HepG2 (cell line): ENCODE data around the gene TOMM22. TPM values are rescaled to one million over a fixed set of nuclear protein-coding genes. Genes with fewer than 3 reads are reported as not detected.
A peak's percentile ranks its signal among the peaks of the same experiment; 100 is the strongest.

Experiments
- ATAC-seq: fragments of 200-7000 bp; cut with Tn5 transposase; 3 replicates; pipeline ENCODE4 v1.9.1; 2020; ENCODE audit warnings: mild to moderate bottlenecking, moderate library complexity
- BruUV-seq: library from RNA; stranded (reverse); fragments of 400-500 nt; replicated peaks from 2 replicates; lab custom pipeline; 2021; lab: Mats Ljungman, UMichigan
- CTCF ChIA-PET: fragments of 300-600 bp; formaldehyde crosslinking; extraction: SDS; loops from one replicate; lab custom pipeline; 2021; ENCODE audit warnings: low total read pairs, inconsistent platforms, low intra/inter-chr PET ratio; lab: Yijun Ruan, JAX
- POLR2A ChIA-PET: fragments of 350-600 bp; sonication (Branson Sonifier 250); formaldehyde crosslinking; loops from one replicate; lab custom pipeline; 2020; ENCODE audit warnings: antibody characterized with exemption, inconsistent platforms; lab: Yijun Ruan, JAX
- DNase-seq: peaks from one replicate; pipeline ENCODE4 v3.0.0-alpha.2; 2015; ENCODE audit warnings: low spot score
- FAIRE-seq: peaks from 3 replicates; lab custom pipeline; 2011; peaks lifted over from hg19 to GRCh38; lab: Jason Lieb, UNC
- H2AFZ ChIP-seq: one replicate; pipeline ENCODE4 v1.6.1; 2011; ENCODE audit warnings: low read length, inconsistent platforms
- H3K27ac ChIP-seq: fragments of 300-600 bp; 3 replicates; pipeline ENCODE4 v1.8.0; 2011; ENCODE audit warnings: mixed run types, mild to moderate bottlenecking, mixed read lengths, low read length, inconsistent platforms; ENCODE audit not compliant: insufficient read depth; ENCODE audit errors: extremely low read length
- H3K27me3 ChIP-seq, 2 experiments: fragments of 200-600 bp in 1 of 2; 2 replicates in 1 of 2; 3 replicates in 1 of 2; pipeline versions ENCODE4 v1.6.0 to v1.8.0; 2011; ENCODE audit warnings: low read length in 2 of 2, mild to moderate bottlenecking in 2 of 2, moderate library complexity in 2 of 2, inconsistent platforms in 1 of 2; ENCODE audit not compliant: insufficient read depth in 2 of 2, control insufficient read depth in 1 of 2
- H3K36me3 ChIP-seq, 2 experiments: fragments of 200-600 bp in 1 of 2; replicated peaks in 1 of 2; 2 replicates in 1 of 2; 3 replicates in 1 of 2; pipeline versions ENCODE4 v1.5.1 to v1.8.0; 2011; ENCODE audit warnings: low read length in 2 of 2, inconsistent platforms in 1 of 2; ENCODE audit not compliant: insufficient read depth in 2 of 2, control insufficient read depth in 1 of 2
- H3K4me1 ChIP-seq: 2 replicates; pipeline ENCODE4 v1.5.1; 2012; ENCODE audit warnings: low read length, inconsistent platforms; ENCODE audit not compliant: insufficient read depth
- H3K4me2 ChIP-seq: 2 replicates; pipeline ENCODE4 v1.6.0; 2011; ENCODE audit warnings: low read depth, low read length, inconsistent platforms
- H3K4me3 ChIP-seq, 3 experiments: fragments of 200-600 bp in 1 of 3; sonication (generic), shearing (Covaris generic) in 1 of 3; replicated peaks in 1 of 3; 2 replicates each; pipeline ENCODE4 v1.5.1; 2011 to 2016; ENCODE audit warnings: low read length in 3 of 3, inconsistent platforms in 2 of 3, low read depth in 2 of 3, mild to moderate bottlenecking in 2 of 3, control low read depth in 1 of 3, mixed read lengths in 1 of 3; ENCODE audit not compliant: insufficient read depth in 1 of 3
- H3K79me2 ChIP-seq: one replicate; pipeline ENCODE4 v1.6.1; 2011; ENCODE audit warnings: low read length, inconsistent platforms; ENCODE audit not compliant: insufficient read depth
- H3K9ac ChIP-seq: 2 replicates; pipeline ENCODE4 v1.6.0; 2011; ENCODE audit warnings: mild to moderate bottlenecking, low read depth, low read length, inconsistent platforms; ENCODE audit not compliant: insufficient read depth
- H3K9me3 ChIP-seq: 2 replicates; pipeline ENCODE4 v1.5.1; 2012; ENCODE audit warnings: mild to moderate bottlenecking, low read length
- H4K20me1 ChIP-seq: 2 replicates; pipeline ENCODE4 v1.6.0; 2011; ENCODE audit warnings: inconsistent platforms, mild to moderate bottlenecking, low read length, moderate library complexity; ENCODE audit not compliant: insufficient read depth
- ARID2 ChIP-seq: sonication (generic); formaldehyde crosslinking; IDR thresholded peaks from 2 replicates; pipeline ENCODE4 v1.8.1; 2022; ENCODE audit warnings: mild to moderate bottlenecking, missing genetic modification reagents, borderline replicate concordance
- NCOR1 ChIP-seq: fragments of 200-600 bp; sonication (generic); IDR thresholded peaks from 2 replicates; pipeline ENCODE4 v1.7.0; 2017; ENCODE audit warnings: antibody characterized with exemption, low read length, borderline replicate concordance
- PRDM15 ChIP-seq: sonication (generic); formaldehyde crosslinking; IDR thresholded peaks from 2 replicates; pipeline ENCODE4 v1.4.0; 2020; ENCODE audit warnings: missing genetic modification reagents
- TBL1XR1 ChIP-seq: fragments of 150-350 bp; IDR thresholded peaks from 2 replicates; pipeline ENCODE4 v1.6.1; 2014; ENCODE audit warnings: borderline replicate concordance, low read length; ENCODE audit not compliant: partially characterized antibody
- ZBTB38 ChIP-seq: sonication (generic); formaldehyde crosslinking; IDR thresholded peaks from 2 replicates; pipeline ENCODE4 v1.5.1; 2020; ENCODE audit warnings: mild to moderate bottlenecking, missing genetic modification reagents
- ZC3H13 ChIP-seq: sonication (generic); formaldehyde crosslinking; IDR thresholded peaks from 2 replicates; pipeline ENCODE4 v1.8.1; 2023; ENCODE audit warnings: mild to moderate bottlenecking, missing genetic modification reagents, moderate library complexity
- ZNF460 ChIP-seq: sonication (generic); formaldehyde crosslinking; IDR thresholded peaks from 2 replicates; pipeline ENCODE4 v1.5.1; 2020; ENCODE audit warnings: missing genetic modification reagents, mild to moderate bottlenecking, borderline replicate concordance
- ZNF770 ChIP-seq: sonication (generic); formaldehyde crosslinking; IDR thresholded peaks from 2 replicates; pipeline ENCODE4 v1.5.0; 2020; ENCODE audit warnings: mild to moderate bottlenecking, missing genetic modification reagents
- WGBS: methylation state at CpG from one replicate; pipeline ENCODE4 v1.1.6; 2017; ENCODE audit warnings: low lambda C conversion rate; 5-methylcytosine and 5-hydroxymethylcytosine counted together
- in situ Hi-C: cut with HindIII; loops from 2 replicates; pipeline ENCODE4 v1.10.0; 2017; ENCODE audit warnings: low pct_unique_long_range_greater_than_20kb; ENCODE audit not compliant: extremely low pct_ligation_motif_present
- intact Hi-C: fragments of 100-400 bp; cut with micrococcal nuclease; formaldehyde crosslinking; loops from one replicate; pipeline ENCODE4 v1.10.0; 2022; ENCODE audit not compliant: unreplicated experiment
- polyA plus RNA-seq, 8 experiments: library from polyadenylated mRNA; depleted of rRNA in 3 of 8; stranded (reverse) in 7 of 8; unstranded in 1 of 8; fragments of >200 nt; fragmentation: Illumina TruSeq in 4 of 8; extraction: Trizol in 4 of 8; gene quantifications; 2 replicates each; pipeline versions ENCODE4 v1.2.1 to v1.2.3, GENCODE V29; 2011 to 2016; ENCODE audit warnings: low read depth in 4 of 8, missing spikeins in 1 of 8, mixed read lengths in 1 of 8; ENCODE audit not compliant: insufficient read depth in 1 of 8
- total RNA-seq, 5 experiments: library from RNA; depleted of rRNA; stranded (reverse); fragments of >200 nt; fragmentation: Illumina TruSeq; extraction: Trizol; gene quantifications; 2 replicates each; pipeline ENCODE4 v1.2.3, GENCODE V29; 2016; ENCODE audit warnings: low read depth in 1 of 5
- TF ChIP-seq, protein P1 (sequence below): IDR thresholded peaks from 2 replicates; pipeline ENCODE4 v1.6.1; 2018; ENCODE audit warnings: missing genetic modification reagents

Gene TOMM22
- total and polyA plus RNA-seq, 2 of the 13 experiments (the other 11 are each of a cell fraction or from before 2014, with no cell fraction given): 46.9 to 118 TPM

DNA sequence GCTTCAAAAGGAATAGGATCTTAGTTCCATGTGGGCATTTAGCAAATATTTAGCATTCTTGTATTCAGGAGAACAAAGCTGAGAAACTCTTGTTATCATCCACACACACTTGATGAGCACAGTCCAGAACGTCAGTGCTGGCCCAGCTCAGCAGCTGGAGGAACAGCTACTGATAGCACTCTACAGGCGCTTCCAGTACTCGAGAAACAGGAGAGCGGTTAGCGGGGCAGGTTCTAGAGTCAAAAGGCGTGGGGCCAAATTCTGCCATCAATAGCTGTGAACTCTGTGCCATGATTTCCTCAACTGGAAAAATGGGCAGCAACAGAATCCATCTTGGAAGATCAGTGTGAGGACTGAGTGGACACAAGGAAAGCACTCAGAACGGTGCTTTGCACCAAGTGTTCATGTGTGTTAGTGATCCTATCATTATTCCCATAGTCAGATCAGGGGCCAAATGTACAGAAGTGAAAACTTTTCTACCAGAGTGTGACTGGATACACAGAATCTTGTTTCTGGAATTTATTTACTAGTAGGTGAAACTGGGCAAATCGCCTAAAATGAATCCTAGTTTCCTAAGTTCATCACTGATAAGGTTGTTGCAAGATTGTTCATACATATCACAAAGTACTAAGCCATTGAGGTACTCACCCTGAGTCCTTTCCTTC is 15.8 kb downstream of the TOMM22 start (continued):
- TF ChIP-seq, protein P1, sequence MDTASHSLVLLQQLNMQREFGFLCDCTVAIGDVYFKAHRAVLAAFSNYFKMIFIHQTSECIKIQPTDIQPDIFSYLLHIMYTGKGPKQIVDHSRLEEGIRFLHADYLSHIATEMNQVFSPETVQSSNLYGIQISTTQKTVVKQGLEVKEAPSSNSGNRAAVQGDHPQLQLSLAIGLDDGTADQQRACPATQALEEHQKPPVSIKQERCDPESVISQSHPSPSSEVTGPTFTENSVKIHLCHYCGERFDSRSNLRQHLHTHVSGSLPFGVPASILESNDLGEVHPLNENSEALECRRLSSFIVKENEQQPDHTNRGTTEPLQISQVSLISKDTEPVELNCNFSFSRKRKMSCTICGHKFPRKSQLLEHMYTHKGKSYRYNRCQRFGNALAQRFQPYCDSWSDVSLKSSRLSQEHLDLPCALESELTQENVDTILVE (CRISPR knock-in tag): no peak

DNA sequence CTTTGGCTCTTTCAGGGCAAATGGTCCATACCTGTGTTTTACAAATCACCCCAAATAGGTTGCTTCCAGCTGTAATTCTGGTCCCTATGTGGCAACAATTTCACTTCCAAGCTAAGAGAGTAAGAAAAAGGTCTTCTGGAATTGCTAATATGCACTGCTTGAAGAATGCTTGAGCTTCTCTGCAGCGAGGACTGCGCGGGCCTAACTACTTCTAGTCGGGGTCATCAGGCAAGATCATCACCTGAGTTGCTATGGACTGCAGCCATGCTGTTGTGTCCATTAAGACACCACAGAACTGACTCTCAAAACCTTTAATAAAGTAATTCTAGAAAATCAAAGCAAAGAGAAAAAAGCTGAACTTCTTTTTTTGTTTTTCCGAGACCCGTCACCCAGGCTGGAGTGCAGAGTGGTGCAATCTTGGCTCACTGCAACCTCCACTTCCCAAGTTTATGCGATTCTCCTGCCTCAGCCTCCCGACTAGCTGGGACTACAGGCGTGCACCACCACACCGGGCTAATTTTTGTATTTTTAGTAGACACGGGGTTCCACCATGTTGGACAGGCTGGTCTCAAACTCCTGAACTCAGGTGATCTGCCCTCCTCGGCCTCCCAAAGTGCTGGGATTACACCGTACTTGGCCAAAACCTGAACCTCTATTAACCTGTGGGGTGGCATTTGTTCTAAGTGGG is 16.8 kb downstream of the TOMM22 start:
- 81% methylated on average over 13 of the region's 13 CpGs for WGBS
- Histone ChIP-seq H3K27ac (no peak overlapping the region), H3K27me3 (no peaks in the 10 kb centered on the region; a peak in 1 of 5 replicates), H2AFZ (no peak overlapping the region), H3K4me1 (peaks cover 78% of the 10 kb centered on the region), H3K4me3 (peak overlapping the region; percentile 77 to 98 (median 91)), H3K9me3 (no peaks in the 10 kb centered on the region), H3K4me2 (peak overlapping the region; percentile 76), H3K36me3 (no peaks in the 10 kb centered on the region), H3K9ac (peak overlapping the region; percentile 95), H4K20me1 (peaks cover 5% of the 10 kb centered on the region; the same call in 1 of the 2 replicates), H3K79me2 (peaks cover 52% of the 10 kb centered on the region)
- intact Hi-C loops: no loop called here
- POLR2A ChIA-PET: interaction anchor here (0.5 to 9.9 kb wide), 3 partner anchors 9 to 864 kb away, joined by 4 to 102 read pairs (median 5); partner anchors contain the start of gene TOMM22
- FAIRE-seq (no peak), DNase-seq (no peak), ATAC-seq (no peak)
- in situ Hi-C loops: no loop called here
- CTCF ChIA-PET: no interaction called here
- TF ChIP-seq TBL1XR1 (no peak), ZC3H13 (CRISPR knock-in tag) (0 out of 2 replicates have a peak, but pooled peaks have one; percentile 34), ZBTB38 (peak; percentile 52; the same call in 1 of the 2 replicates), ZNF460 (CRISPR knock-in tag) (peak; percentile 62; the same call in 1 of the 2 replicates), ZNF770 (CRISPR knock-in tag) (peak; percentile 36; the same call in 1 of the 2 replicates), ARID2 (CRISPR knock-in tag) (0 out of 2 replicates have a peak, but pooled peaks have one; percentile 47), NCOR1 (no peak), PRDM15 (CRISPR knock-in tag) (no peak)
- no TSS peak for BruUV-seq
